ENCODE data around the gene KCNJ4. TPM values are rescaled to one million over a fixed set of nuclear protein-coding genes. Genes with fewer than 3 reads are reported as not detected.

The KCNJ4 gene
- total RNA-seq, 1 experiment from 2014 or later = 0.92 TPM

GRCh38 chr22:38489561-38490145 is 34.7 kb upstream of the KCNJ4 start:
- no peak overlapping the region for H3K4me3 Mint-ChIP-seq
- WGBS (ENCODE audit: extremely low coverage, insufficient read length, low lambda C conversion rate) = no CpG with 5 or more reads among the region's 7 CpGs

More at GRCh38 chr22:38489561-38490145, 34.7 kb upstream of the KCNJ4 start:
- Mint-ChIP-seq H3K27ac (peak overlapping the region; percentile 65 to 97 (median 74)), H3K27me3 (ENCODE audit: low read depth) (no peaks in the 10 kb centered on the region; the same call in 1 of the 2 replicates), H3K4me1 (peaks cover 22 to 47% of the 10 kb centered on the region in 2 experiments), H3K9me3 (no peaks in the 10 kb centered on the region), H3K36me3 (ENCODE audit: insufficient read depth in 1 of 3, low read depth in 3 of 3) (peaks cover 76 to 94% (median 93%) of the 10 kb centered on the region in 3 experiments)
- Histone ChIP-seq H3K18ac (ENCODE audit: insufficient read length, low read depth, low read length) (no peak overlapping the region), H3K4me2 (ENCODE audit: insufficient read depth, insufficient read length, low read length) (no peak overlapping the region), H3K4ac (ENCODE audit: low read depth, low read length) (no peak overlapping the region), H3K79me1 (ENCODE audit: insufficient read depth, low read depth, low read length, poor library complexity, severe bottlenecking) (no peaks in the 10 kb centered on the region), H2AK5ac (ENCODE audit: insufficient read length, low read length) (no peak overlapping the region), H3K23me2 (ENCODE audit: insufficient read length, low read depth, low read length, poor library complexity, severe bottlenecking) (no peaks in the 10 kb centered on the region), H3K79me2 (ENCODE audit: insufficient read depth, low read length) (no peaks in the 10 kb centered on the region), H2BK20ac (ENCODE audit: low read depth, low read length, poor library complexity, severe bottlenecking) (no peak overlapping the region), H4K5ac (ENCODE audit: insufficient read length, low read depth, low read length) (no peak overlapping the region), H3T11ph (ENCODE audit: low read length) (no peak overlapping the region), H3K23ac (ENCODE audit: insufficient read length, low read depth, low read length) (no peak overlapping the region), H2AFZ (ENCODE audit: low read length) (no peak overlapping the region), H2BK120ac (ENCODE audit: low read depth, low read length, poor library complexity, severe bottlenecking) (no peak overlapping the region), H3K4me1 (ENCODE audit: insufficient read depth, low read length) (no peaks in the 10 kb centered on the region), H3K27ac (ENCODE audit: insufficient read length, low read depth, low read length) (no peak overlapping the region), H3K27me3 (ENCODE audit: insufficient read depth, low read length) (no peaks in the 10 kb centered on the region), H2BK12ac (ENCODE audit: insufficient read length, low read depth, low read length) (no peak overlapping the region), H2BK15ac (ENCODE audit: low read depth, low read length) (no peak overlapping the region), H2BK5ac (ENCODE audit: insufficient read length, low read length) (no peak overlapping the region), H4K91ac (ENCODE audit: insufficient read length, low read depth, low read length) (no peak overlapping the region), H4K20me1 (ENCODE audit: control insufficient read depth, insufficient read depth, insufficient read length) (no peaks in the 10 kb centered on the region), H3K9me3 (ENCODE audit: control insufficient read depth, low read depth, low read length) (no peaks in the 10 kb centered on the region), H3K56ac (ENCODE audit: insufficient read length, low read depth, low read length) (no peak overlapping the region), H3K14ac (ENCODE audit: insufficient read depth, low read length) (no peak overlapping the region), H3K9ac (ENCODE audit: extremely low read depth, insufficient read length, low read length) (no peak overlapping the region), H4K8ac (replicated peaks; ENCODE audit: insufficient read length, low read depth, low read length) (no peak overlapping the region)
- DNase-seq = no peak
- TF ChIP-seq CTCF (conservative IDR thresholded peaks at IDR 0.05) = no peak

Data from H9 (cell line).